ENCODE results near the gene CTBP2. TPM values are rescaled to one million over a fixed set of nuclear protein-coding genes. Genes with fewer than 3 reads are reported as not detected.

CTBP2 gene
- total and polyA plus RNA-seq, 8 donors: 21.4 to 60.8 (median 31.1) TPM

DNA sequence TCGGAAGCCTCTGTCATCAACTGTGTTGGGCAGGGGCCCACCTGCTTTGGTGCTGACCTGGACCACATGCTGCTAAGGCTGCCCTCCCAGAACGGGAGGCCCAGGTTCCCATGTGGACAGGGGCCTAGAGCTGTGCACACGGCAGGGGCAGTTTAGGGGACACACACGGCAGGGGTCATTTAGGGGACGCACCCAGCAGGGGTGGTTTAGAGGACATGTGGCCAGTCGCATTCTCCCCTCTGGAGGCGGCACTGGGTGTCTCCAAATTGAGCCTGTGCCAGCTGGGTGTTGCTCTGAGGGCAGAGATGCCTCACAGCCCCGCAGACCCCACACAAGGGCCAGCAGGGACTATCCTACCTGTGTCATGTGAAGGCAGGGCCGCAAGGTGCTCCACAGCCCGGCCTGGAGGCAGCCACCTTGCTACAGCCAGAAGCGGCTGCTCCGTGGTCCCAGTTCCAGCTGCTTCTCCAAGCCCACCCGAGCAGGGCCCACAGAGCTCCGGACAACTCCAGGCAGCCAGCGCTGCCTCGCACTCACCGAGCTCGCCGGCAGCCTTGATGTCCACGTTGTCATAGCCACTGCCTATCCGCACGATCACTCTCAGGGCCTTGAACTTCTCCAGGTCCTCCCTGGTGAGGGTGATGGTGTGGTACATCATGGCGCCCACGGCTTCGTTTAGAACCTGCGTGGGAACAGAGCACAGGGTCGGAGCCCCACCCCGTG is 157.8 kb downstream of the CTBP2 start:
- Histone ChIP-seq H3K4me1 (peaks cover 11 to 28% (median 19%) of the 10 kb centered on the region in 3 donors), H3K4me3 (no peak overlapping the region), H3K9me3 (no peaks in the 10 kb centered on the region), H3K27me3 (no peaks in the 10 kb centered on the region), H3K27ac (no peak overlapping the region), H3K36me3 (peaks cover 0 to 20% (median 4%) of the 10 kb centered on the region in 3 donors)
- FAIRE-seq (no peak), ATAC-seq (no peak), DNase-seq (peak in 5 of 6 donors; percentile 9 to 69 (median 36))
- TF ChIP-seq, protein P1, sequence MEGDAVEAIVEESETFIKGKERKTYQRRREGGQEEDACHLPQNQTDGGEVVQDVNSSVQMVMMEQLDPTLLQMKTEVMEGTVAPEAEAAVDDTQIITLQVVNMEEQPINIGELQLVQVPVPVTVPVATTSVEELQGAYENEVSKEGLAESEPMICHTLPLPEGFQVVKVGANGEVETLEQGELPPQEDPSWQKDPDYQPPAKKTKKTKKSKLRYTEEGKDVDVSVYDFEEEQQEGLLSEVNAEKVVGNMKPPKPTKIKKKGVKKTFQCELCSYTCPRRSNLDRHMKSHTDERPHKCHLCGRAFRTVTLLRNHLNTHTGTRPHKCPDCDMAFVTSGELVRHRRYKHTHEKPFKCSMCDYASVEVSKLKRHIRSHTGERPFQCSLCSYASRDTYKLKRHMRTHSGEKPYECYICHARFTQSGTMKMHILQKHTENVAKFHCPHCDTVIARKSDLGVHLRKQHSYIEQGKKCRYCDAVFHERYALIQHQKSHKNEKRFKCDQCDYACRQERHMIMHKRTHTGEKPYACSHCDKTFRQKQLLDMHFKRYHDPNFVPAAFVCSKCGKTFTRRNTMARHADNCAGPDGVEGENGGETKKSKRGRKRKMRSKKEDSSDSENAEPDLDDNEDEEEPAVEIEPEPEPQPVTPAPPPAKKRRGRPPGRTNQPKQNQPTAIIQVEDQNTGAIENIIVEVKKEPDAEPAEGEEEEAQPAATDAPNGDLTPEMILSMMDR (IDR thresholded peaks at IDR 0.05): no peak
- intact Hi-C loops (cut with DNase I): no loop called here
- 86 to 92% methylated on average over 28 of the region's 28 CpGs for WGBS, 2 donors

DNA sequence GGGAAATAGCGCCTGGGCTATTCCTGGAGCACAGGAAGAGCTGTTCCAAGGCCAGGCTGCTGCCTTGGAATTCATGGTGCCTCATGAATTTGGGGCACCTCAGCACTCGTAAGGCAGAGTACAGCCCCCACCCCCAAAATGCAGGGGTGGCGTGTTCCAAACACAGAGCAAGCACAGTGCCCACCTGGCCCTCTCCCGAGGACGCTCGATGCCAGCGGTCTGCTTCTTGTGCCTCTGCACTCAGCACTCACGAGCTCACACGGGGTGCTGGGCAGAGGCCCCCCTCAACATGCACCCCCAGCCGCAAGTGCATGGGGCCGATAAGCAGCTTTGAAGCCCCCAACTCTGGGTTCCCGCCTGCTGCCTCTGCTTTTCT is 158.3 kb downstream of the CTBP2 start:
- no peak overlapping the region for H3K4me3 ChIP-seq
- FAIRE-seq (no peak), DNase-seq (peak in 5 of 6 donors; percentile 1 to 60 (median 12)), ATAC-seq (no peak)
- H3K27me3 ChIP-seq: no peaks in the 10 kb centered on the region
- TF ChIP-seq, protein P1 (IDR thresholded peaks at IDR 0.05): no peak
- peak overlapping the region in 3 of 4 donors; percentile 37 to 46 (median 41) for H3K27ac ChIP-seq
- WGBS, 2 donors: 81 to 84% methylated on average over 12 of the region's 12 CpGs
- peaks cover 11 to 28% (median 19%) of the 10 kb centered on the region in 3 donors for H3K4me1 ChIP-seq
- H3K36me3 ChIP-seq: peaks cover 0 to 26% (median 4%) of the 10 kb centered on the region in 3 donors
- intact Hi-C loops (cut with DNase I): no loop called here
- no peaks in the 10 kb centered on the region for H3K9me3 ChIP-seq

DNA sequence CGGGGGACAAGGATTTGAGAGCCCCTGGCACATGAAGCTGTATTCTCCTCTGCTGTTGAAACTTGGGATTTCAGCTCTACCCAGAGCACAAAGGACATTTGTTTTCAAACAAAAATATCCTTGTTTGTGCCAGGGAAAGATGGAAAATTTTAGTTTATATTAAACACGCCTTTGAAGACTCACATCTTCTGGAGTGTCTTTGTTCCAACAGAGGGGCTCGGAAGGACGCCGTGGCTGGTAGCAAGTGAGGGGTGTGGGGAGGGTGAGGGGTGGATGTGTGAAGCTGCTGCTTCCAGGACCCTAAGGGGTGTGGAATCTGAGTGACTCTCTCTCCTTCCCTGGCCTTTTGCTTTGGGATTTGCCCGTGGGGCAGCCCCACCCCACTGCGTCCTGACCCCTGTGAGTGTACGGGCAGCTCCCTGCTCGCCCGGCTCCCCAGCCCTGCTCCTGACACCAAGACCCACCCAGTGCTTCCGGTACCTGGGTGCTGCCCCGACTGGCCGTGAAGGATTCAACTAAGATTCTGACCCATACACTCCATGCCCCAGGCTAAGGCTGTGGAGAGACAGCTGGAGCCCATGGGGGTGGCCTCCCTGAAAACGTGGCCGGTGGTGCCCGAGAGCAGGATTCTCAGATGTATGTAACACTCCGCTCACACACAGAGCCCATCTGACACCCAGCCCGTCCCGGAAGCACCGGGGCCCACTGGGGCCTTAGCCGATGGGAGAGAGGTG is 158.9 kb downstream of the CTBP2 start:
- Histone ChIP-seq H3K4me3 (no peak overlapping the region), H3K27ac (peak overlapping the region in 3 of 4 donors; percentile 37 to 46 (median 41)), H3K36me3 (peaks cover 0 to 30% (median 4%) of the 10 kb centered on the region in 3 donors), H3K9me3 (no peaks in the 10 kb centered on the region), H3K27me3 (no peaks in the 10 kb centered on the region), H3K4me1 (peaks cover 11 to 28% (median 19%) of the 10 kb centered on the region in 3 donors)
- DNase-seq: peak in 5 of 6 donors; percentile 9 to 59 (median 33)
- 68 to 72% methylated on average over 21 of the region's 21 CpGs for WGBS, 2 donors
- peak in 2 of 4 donors; percentile 2 to 12 for ATAC-seq
- FAIRE-seq: no peak
- intact Hi-C loops (cut with DNase I): no loop called here
- TF ChIP-seq, protein P1 (IDR thresholded peaks at IDR 0.05): no peak

DNA sequence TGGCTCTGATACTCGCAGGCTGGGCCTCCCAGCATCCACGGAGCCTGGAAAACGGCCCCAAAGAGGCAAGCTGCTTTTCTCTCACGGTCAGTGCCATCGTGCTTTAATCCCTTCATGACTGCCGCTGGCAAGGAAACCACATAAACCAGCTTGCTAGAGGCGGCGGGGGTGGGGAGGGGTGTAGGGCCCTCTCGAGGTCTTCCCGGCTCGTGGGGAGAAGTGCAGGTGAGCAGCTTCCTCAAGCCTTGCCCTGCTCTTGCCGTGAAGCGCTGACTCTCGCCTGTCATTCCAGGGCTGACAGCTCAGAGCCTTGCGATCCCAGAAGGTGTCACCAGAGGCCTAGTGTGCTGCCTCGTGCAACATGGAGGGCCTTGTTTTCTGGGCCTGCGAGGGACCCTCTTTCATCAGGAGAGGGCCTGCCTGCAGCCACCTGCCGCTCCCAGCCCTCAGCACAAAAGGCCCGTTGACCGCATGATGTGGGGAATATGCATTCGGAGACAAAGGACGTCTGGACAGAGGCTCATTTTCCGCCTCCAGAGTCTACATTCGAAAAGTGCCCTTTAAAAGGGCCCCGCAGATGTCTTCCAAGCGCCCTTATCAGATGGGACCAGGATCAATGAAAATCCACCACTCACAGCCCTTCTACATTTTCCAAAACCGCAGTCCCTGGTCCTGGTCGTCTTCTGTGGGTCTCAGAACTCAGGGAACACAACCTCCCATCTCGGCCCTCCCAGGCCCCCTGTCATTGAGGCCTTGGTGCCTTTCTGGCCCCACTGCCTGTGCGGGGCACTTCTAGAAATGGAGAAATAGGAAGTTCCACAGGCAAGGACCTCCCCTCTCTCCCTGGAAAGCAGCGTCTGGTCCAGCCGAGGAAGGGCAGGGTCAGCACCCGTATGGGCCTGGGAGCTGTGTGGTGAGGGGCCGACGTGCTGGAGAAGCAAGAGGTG is 159.7 kb downstream of the CTBP2 start:
- TF ChIP-seq, protein P1 (IDR thresholded peaks at IDR 0.05): no peak
- 44 to 52% methylated on average over 33 to 35 of the region's 35 CpGs for WGBS, 2 donors
- intact Hi-C loops (cut with DNase I): no loop called here
- Histone ChIP-seq H3K27ac (peak overlapping the region in 3 of 4 donors; percentile 7 to 41 (median 33)), H3K36me3 (peaks cover 0 to 34% (median 4%) of the 10 kb centered on the region in 3 donors), H3K4me3 (no peak overlapping the region), H3K9me3 (no peaks in the 10 kb centered on the region), H3K27me3 (no peaks in the 10 kb centered on the region), H3K4me1 (peaks cover 11 to 28% (median 19%) of the 10 kb centered on the region in 3 donors)
- DNase-seq (peak in 4 of 6 donors; percentile 39 to 67 (median 64)), ATAC-seq (peak; percentile 55 to 78 (median 62)), FAIRE-seq (no peak)
